NOMO-1 (cell line): Measurements from ENCODE around the gene GMPR2.
"Not testable (repeated sequence)": the region's sequence is repeated elsewhere in the genome, so short reads cannot be mapped to it uniquely, and the experiment has no call there.

ENCODE experiments used
- DNase-seq, 2 experiments: peaks; one replicate each; lab custom pipeline; 2025; ENCODE audit not compliant: unreplicated experiment in 2 of 2; lab: John Stamatoyannopoulos, UW

GMPR2 gene

DNA sequence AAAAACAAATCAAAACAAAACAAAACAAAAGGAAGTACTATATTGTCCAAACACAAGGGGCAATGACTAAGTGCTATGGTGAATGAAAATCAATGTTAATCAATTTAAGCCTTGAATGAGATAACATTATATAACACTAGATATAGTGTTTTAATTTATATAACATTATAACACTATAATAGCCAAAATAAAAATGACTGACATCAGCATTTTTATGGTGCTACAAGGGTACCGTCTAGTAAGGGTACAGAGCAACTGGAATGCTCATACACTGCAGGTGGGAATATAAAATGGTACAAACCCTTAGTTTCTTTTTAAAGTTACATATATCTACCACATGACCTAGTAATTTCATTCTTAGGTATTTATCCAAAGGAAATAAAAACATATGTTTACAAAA, 6.3 kb upstream of the GMPR2 start:
- DNase-seq, result no peak

DNA sequence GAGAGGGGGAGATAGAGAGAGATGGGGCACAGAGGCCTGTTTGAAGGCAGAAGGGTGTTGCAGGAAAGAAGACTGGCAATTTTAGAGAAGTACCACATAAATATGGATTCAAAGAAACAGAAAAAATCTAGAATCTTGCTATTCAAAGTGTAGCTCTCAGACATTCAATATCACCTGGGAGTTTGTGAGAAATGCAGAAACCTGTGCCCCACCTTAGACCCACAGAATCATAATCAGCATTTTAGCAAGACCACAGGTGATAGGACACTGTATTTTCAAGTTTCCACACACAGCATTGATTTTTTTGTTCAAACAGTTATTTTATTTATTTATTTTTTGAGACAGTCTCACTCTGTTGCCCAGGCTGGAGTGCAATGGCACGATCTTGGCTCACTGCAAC, 3.8 kb upstream of the GMPR2 start:
- DNase-seq, result no peak

DNA sequence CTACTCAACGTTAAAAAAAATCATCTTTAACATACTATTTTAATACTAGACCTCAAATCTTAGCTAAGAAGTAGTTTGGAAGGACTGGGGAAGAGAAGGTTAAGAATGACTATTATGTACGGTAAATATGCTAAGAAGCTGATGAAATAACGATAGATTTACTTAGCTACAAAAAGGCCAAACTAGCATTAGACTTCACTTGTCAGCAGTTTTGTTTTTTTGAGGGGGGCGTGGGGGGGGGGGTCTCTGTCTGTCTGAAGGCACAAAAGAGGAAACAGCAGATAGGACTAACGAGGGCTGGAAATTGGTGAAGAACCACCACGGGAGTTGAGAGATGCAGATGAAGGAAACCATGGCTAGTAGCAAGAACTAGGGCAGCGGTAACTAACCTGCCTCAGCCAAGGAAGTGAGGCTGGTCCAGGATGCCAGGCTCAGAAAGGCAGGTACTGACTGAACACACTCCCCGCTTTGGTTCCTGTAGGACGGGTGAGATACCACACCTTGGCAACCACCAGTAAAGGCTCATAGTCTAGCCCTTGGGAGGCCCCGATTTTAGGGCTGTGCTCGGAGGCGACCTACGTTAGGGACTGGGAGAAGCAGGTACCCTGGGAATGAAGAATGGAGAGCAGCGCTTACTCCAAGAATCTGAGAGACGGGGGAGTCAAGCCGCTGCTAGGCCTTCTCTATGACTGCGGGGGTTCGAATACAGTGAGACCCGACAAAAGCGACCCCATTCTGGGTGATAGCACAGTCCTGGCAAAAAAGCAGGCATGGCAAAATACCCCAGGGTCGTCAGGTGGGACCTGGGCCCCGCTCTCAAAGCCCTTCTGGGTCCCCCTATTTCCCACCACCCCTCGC, 1.2 kb upstream of the GMPR2 start:
- peak in 1 of 2 experiments; percentile 39 for DNase-seq

DNA sequence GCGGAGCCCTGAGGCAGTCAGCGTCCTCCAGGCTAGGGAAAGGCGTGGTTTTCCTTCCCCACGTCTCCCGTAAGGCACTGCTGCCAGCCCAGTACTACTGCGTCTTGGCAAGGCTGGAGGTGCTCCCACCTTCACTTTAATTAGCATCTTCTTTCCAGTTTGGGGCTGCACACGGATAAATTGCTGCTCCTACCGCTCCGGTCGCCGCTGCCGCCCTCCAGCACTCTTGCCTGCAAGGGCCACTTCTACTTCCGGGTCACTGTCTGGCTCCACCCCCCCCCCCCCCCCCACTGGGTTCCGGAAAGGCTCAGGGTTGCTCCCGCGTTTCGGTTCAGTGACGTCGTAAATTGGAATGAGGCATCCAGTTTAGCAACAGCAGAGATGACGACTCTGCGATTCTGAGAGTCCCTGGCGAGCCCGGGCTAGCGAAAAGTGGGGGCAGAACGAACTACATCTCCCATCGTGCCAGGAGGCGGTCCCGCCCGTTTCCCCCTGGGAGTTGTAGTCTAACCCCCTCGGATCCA, 546 bp upstream of the GMPR2 start, which contains the start of gene NEDD8:
NEDD8 (minus strand) TSS at position 247 of the 524 bp plus-strand sequence; CDS start at position 147, 100 bp downstream.
- DNase-seq, result peak; percentile 96 to 97

DNA sequence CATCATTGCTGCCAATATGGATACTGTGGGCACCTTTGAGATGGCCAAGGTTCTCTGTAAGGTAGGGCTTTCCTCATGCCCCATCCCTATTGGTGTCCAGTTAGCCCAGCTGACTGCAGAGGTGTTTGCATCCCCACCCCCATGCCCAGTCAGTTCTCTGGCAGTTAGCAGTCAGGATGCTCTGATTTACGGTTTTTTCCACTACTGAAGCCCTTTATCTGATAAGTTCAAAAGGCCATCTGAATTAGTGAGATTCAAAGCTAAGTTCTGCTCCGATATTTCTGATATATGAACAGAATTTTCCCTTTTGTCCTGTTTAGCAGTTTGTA, 773 bp downstream of the GMPR2 start:
- DNase-seq, result no peak

DNA sequence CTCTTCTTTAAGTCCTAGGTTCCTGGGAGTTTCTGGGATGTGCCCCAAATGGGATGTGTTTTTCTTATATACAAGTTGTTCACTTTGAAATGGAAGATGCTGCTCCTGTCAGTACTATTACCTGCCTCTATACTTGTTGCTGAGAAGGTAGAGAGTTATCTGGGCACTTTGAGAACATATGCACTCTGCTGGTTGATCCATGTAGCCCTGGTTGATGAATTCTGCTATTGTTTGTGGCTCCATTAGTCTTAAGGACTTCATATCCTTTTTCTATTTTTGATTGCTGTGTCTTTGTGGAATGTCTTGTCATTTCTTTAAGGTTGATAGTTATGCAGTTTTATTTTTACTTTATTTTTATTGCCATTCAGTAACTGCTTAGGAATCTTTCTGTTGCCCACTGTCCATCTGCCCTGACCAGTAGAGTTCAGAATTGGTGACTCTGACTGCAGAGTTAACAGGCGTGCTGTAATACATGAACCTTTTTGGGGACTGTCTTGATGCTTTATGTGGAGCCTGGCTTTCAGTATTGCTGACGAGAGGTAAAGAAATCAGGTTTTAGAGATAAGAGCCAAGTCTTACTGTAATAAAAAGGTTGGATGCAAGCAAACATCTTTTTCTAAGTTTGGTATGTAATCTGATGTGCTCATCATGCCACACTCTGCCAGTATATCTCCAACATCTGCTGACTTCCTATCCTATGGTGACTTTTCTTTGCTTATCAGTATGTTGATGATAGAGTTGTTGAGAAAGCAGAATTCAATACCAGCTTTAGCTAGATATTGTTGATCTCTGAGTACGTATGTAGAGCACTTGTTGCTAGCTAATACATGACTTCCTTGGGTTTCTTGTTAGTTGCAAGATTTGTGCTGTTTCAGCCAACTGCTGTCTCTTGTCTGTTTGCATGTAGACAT, 1.6 kb downstream of the GMPR2 start:
- no peak for DNase-seq

DNA sequence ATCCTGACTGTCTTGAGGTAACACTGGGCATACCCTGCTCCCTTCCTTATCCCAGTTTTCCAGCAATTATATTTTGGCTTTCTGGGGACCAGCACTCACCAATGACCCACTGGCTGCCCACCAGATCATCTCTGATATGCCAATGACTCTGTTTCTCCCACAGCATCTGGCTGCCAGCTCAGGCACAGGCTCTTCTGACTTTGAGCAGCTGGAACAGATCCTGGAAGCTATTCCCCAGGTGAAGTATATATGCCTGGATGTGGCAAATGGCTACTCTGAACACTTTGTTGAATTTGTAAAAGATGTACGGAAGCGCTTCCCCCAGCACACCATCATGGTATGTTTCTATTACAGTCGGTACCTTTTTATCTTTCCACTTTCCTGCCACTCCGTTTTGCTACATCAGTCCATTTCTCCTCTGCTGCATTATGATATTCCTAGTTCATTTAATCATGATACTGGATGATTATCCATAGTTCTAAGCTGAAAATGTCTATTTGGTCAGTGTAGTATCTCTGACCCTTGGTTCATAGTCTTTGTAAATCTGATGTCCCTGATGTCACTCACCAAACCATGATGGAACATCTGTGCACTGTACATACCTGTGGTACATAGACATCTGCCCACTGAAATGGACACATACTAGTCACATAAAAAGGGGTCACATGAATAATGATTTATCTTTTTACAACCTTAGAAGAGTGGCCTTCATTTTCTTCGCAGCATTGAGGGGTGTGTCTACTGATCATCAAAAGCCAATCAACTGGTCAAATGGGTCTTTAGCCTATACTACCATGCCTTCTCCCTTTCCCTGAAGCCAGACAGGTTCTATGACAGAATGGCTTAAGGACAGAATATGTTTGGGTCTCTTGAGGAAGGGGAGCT, 3.3 kb downstream of the GMPR2 start:
- no peak for DNase-seq

DNA sequence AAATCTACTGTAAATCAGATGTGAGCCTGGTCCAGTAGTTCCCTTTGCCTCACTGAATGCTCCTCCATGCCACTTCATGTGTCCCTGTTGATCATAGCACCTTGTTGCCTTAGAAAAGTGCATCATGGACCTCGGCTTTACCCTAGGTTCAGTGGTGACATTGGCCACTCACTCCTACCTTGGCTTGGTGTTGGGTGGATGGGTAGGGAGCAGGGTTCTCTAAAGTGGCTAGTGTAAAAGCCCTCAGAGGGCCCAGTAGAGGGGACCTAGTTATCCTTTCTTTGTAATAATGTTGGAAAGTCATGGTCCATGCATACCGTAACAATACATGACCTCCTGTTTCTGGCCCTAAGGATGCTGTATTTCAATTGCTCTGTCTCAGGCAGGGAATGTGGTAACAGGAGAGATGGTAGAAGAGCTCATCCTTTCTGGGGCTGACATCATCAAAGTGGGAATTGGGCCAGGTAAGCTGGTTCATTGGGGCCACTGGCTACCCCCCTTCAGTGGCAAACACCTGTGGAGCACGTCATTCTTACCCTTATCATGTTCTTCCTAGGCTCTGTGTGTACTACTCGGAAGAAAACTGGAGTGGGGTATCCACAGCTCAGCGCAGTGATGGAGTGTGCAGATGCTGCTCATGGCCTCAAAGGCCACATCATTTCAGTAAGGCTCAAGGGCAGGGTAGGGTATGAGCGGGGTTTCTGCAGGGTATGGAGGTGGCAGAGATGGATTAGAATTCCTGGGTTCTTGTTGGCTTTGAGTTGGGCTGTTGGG, 4.1 kb downstream of the GMPR2 start:
- no peak for DNase-seq

DNA sequence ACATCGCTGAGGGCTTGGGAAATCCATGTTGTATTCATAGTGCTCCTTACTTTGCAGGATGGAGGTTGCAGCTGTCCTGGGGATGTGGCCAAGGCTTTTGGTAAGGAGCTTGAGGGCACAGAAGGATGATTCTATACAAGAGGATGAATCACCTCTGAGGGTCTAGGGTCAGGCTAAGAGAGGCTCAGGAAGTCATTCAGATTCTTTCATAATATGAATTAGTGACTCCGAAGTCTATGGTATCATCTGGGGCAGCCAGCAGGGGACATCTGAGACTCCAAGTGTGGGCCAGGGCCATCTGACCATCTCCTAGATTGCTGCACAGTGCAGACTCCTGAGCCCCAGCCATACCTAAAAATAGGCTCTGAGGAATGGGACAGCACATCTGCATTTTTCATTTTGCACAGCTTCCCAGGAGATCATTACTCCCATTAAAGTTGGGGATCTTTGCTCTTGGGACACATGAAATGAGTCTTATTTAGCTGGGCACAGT, 4.8 kb downstream of the GMPR2 start:
- no peak for DNase-seq

DNA sequence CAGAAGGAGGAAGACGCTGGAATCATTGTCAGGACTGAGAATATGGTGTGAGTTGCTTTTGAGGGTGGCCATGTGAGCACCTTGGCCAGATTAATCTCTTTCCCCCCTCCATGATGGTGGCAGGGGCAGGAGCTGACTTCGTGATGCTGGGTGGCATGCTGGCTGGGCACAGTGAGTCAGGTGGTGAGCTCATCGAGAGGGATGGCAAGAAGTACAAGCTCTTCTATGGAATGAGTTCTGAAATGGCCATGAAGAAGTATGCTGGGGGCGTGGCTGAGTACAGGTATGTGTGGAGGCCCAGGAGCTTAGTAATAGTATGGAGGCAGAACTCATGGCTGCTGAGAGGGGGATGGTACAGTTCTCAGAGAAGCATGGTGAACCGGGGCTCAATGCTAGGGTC, 5.4 kb downstream of the GMPR2 start:
- DNase-seq, result no peak

DNA sequence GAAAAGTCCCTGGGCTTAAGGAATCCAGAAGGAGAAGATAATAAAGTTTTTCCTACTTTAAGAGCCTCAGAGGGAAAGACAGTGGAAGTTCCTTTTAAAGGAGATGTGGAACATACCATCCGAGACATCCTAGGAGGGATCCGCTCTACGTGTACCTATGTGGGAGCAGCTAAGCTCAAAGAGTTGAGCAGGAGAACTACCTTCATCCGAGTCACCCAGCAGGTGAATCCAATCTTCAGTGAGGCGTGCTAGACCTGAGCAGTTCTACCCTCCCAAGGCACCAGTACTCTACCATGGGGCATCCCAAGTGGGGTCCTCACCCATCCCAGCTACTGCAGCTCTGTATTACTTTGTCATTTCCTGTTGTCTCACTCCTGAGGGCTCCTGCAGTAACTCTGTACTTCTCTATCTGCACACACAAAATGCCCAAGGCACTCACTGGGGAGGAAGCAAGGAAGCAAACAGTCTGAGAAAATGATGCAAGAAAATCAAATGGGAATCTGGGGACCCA, 5.9 kb downstream of the GMPR2 start:
- no peak for DNase-seq

DNA sequence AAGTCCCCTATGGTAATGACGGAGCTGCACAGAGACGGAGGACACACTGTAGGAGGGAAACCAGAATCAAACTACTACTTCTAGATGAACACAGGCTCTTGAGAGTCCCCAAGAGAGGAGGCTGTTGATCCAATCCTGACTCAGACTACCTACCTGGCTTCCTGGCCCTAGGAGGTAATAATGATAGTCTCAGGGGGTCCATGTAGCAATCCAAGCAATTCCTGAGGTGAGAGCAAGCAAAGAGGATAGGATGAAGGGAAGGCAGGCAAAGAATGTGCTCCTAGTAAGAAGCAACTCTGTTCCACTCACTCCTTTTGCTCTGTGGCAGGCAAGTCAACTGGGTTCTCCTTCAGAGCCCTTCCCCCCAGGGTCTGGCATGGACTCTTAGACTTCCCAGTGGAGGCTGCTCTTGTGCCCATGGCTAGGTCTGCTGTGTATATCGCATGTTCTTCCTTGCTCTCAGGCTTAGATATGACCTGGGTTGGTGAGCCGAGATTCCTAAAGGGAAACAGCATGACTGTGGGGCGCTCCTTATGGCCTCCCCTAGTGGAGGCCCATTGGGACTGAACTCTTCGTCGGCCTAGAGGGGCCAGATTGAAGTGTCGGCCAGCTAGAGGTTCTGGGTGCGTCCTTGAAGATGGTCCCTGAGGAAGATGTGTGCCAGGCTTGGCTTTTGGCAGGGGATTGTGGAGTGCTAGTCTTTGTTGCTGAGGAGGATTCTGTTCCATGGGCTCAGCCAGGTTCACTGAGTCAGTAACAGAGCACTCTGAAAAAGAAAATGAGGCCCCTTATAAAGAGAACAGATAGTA, 7.6 kb downstream of the GMPR2 start:
- no peak for DNase-seq

DNA sequence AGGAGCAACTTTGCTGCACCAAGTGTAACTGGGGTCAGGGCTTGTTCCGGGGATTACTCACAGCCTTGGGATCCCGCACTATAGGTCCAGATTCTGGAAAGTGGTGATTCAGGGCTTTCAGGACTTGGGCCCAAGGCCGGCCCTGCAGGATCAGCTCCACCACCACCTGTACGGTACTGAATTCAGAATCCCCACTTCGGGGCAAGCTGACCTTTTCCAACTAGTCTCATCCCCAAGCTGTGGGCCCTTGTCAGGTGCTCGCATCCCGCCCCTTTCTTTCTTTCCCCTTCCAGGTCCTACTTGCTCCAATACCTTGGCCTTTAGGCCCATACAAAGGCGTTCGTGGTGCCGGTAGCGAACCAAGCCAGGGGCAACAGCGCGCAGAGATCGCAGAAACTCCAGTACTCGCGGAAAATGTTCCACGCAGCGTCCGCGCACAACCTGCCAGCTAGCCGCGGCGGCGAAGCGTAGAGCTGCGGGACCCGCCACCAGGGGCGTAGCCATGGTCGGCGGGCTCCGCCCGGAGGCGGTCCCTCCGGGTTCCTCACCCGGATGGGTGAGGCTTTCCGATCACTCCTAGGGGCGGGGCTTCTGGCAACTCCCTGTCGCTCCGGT, 9.2 kb downstream of the GMPR2 start:
- DNase-seq, result peak; percentile 96 to 97

DNA sequence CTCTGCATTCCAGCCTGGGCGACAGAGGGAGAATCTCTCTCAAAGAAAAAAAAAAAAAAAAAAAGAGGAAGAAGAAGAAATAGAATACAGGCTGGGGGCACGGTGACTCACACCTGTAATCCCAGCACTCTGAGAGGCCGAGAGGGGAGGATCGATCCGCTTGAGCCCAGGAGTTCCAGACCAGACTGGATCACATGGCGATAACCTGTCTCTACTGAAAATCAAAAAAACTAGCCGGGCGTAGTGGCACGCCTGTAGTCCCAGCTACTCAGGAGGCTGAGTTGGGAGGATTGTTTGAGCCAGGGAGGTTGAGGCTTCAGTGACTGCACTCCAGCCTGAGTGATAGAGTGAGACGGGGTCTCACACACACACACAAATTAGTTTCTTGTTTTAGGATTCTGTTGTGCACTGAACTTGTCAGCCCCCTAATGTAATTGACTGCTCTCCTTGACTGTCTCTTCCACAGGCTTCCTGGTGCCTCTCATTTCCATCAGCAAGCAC, 10.7 kb downstream of the GMPR2 start:
- peak; percentile 40 to 55 for DNase-seq

DNA sequence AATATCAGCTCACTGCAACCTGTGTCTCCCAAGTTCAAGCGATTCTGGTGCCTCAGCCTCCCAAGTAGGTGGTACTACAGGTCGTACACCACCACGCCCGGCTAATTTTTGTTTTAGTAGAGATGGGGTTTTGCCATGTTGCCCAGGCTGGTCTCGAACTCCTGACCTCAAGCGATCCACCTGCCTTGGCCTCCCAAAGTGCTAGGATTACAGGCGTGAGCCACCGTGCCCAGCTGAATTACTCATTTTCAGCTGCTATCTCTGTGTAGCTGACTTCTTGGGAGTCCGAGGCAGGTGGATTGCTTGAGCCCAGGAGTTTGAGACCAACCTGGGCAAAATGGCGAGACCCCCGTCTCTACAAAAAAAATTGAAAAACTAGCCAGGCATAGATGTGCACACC, 12.6 kb downstream of the GMPR2 start:
- not testable (repeated sequence) for DNase-seq

DNA sequence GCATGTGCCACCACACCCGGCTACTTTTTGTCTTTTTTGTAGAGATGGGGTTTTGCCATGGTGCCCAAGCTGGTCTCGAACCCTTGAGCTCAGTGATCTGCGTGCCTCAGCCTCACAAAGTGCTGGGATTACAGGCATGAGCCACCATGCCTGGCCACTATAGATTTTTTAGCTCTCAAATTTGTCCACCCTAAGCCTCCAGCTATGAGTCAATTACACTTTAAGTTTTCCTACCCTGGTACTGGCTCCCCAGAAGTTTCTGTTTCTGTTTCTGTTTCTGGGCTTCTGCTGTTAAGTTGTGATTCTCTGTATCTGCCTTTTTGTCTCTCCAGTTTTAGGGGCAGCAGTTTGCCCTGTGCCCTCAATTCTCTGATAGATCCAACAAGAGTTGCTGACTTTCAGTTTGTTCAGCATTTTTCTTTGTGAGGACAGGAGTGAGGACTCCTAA, 14.1 kb downstream of the GMPR2 start:
- DNase-seq, result peak; percentile 32 to 53

DNA sequence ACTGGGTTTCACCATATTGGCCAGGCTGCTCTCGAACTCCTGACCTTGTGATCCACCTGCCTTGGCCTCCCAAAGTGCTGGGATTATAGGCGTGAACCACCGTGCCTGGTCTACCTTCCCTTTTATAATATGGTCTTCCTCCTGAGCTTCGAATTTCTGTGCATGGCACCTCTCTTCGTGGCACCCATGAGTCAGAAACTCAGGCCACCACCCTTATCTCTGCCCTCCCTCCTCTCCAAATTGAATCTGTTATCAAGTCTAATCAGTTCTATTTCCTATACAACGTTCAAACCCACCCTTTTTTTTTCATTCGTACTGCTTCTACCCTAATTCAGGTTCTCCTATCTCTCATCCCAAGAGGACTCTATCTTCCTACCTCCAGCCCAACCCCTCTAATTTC, 14.7 kb downstream of the GMPR2 start:
- no peak for DNase-seq
